ENCODE measurements around the gene CCDC107. TPM values are rescaled to one million over a fixed set of nuclear protein-coding genes. Genes with fewer than 3 reads are reported as not detected.

CCDC107 gene
- total and polyA plus RNA-seq, 9 of the 15 experiments (the other 6 are each of a cell fraction or from before 2014, with no cell fraction given): 0.35 to 11.3 (median 6.9) TPM; not detected in 1

- TF ChIP-seq CBX1 (IDR thresholded peaks at IDR 0.05; ENCODE audit: low read depth) (no peak), HSF4 (CRISPR knock-in tag; IDR thresholded peaks at IDR 0.05; ENCODE audit: borderline replicate concordance) (no peak), ATF3 (IDR thresholded peaks at IDR 0.05) (no peak), ATF3 (CRISPR knock-in tag; conservative IDR thresholded peaks at IDR 0.05) (no peak), SIN3A (IDR thresholded peaks at IDR 0.05; ENCODE audit: borderline replicate concordance in 2 of 2, control insufficient read depth in 1 of 2, low read depth in 2 of 2, low read length in 2 of 2) (no peak), TEAD1 (CRISPR knock-in tag; IDR thresholded peaks at IDR 0.05) (0 out of 4 replicates have a peak, but pooled peaks of 1 of the 2 experiments have one; percentile 62), HEY1 (CRISPR knock-in tag; IDR thresholded peaks at IDR 0.05; ENCODE audit: borderline replicate concordance) (no peak), MCM7 (IDR thresholded peaks at IDR 0.05) (no peak), ZNF551 (CRISPR knock-in tag; IDR thresholded peaks at IDR 0.05) (no peak), ZMIZ1 (IDR thresholded peaks at IDR 0.05; ENCODE audit: low read depth in 2 of 2, low read length in 2 of 2) (0 out of 4 replicates have a peak, but pooled peaks of 1 of the 2 experiments have one; percentile 15), TSHZ1 (CRISPR knock-in tag; IDR thresholded peaks at IDR 0.05) (no peak), POLR2G (IDR thresholded peaks at IDR 0.05; ENCODE audit: low read depth, low read length) (peak; percentile 89), SMARCA4 (IDR thresholded peaks at IDR 0.05) (0 out of 2 replicates have a peak, but pooled peaks have one; percentile 21), MCM3 (IDR thresholded peaks at IDR 0.05) (no peak), ZBTB7A (IDR thresholded peaks at IDR 0.05; ENCODE audit: borderline replicate concordance, control insufficient read depth, low read depth, low read length) (peak; percentile 91; the same call in 1 of the 2 replicates), ZBTB17 (CRISPR knock-in tag; IDR thresholded peaks at IDR 0.05) (no peak), ERF (CRISPR knock-in tag; IDR thresholded peaks at IDR 0.05) (peak; percentile 50; the same call in 1 of the 2 replicates), POLR2A (conservative IDR thresholded peaks at IDR 0.05) (peak; percentile 70)
Observed at GRCh38 chr9:35658137-35658967, at the start of gene CCDC107 (continued).

All from K562 (cell line).